ENCODE results near the gene DHX15. TPM values are rescaled to one million over a fixed set of nuclear protein-coding genes. Genes with fewer than 3 reads are reported as not detected.

DHX15 gene
- 100 to 1,000 TPM; 125 to 314 (median 146) TPM for total RNA-seq

GRCh38 chr4:24584211-24584850, at the start of gene DHX15:
Gene DHX15, minus strand, starts transcription at chr4:24584554. Its CDS starts 161 bp downstream, at chr4:24584393.
- Histone ChIP-seq H3K27ac (peak within 1 kb of the TSS; percentile 92 to 97 (median 95)), H3K27me3 (no peaks in the 10 kb centered on the region), H3K4me1 (peaks cover 0 to 23% (median 2%) of the 10 kb centered on the region in 4 donors), H3K36me3 (no peaks in the 10 kb centered on the region), H3K4me3 (peak within 1 kb of the TSS; percentile 83 to 99 (median 92)), H3K9me3 (peaks cover 0 to under 1% (median 0%) of the 10 kb centered on the region in 4 donors)
- TF ChIP-seq CTCF (IDR thresholded peaks at IDR 0.05) (peak in 2 of 6 experiments; percentile 17), POLR2A (IDR thresholded peaks at IDR 0.05) (peak in 1 of 2 donors; percentile 57)
- peak; percentile 94 to 98 (median 96) for DNase-seq

DNA sequence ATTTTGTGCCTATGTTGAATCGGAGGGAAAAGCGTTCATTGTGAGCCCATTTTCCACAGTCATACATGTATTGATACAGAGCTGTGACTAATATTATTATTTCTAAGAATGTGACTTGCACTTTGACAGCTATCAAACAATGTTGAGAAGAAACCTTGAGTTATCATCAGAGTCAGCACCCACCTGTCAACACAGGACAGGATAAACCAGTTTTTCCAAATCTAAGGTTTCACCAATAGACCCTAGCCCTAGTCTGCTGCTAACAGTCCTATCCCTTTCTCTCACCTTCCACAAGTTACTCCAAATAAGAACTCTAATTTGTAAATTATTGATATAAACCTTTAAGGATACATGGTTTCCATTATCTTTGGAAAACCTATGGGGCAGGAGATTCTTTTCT, 47.7 kb upstream of the DHX15 start:
- no peak overlapping the region for H3K27ac ChIP-seq
- DNase-seq: no peak
- no peaks in the 10 kb centered on the region for H3K27me3 ChIP-seq
- no peaks in the 10 kb centered on the region for H3K36me3 ChIP-seq
- H3K4me1 ChIP-seq: no peaks in the 10 kb centered on the region
- H3K4me3 ChIP-seq: no peak overlapping the region
- TF ChIP-seq CTCF (IDR thresholded peaks at IDR 0.05) (no peak), POLR2A (IDR thresholded peaks at IDR 0.05) (no peak)
- H3K9me3 ChIP-seq: no peaks in the 10 kb centered on the region

- DNase-seq: no peak
- Histone ChIP-seq H3K4me1 (no peaks in the 10 kb centered on the region), H3K27ac (no peak overlapping the region), H3K36me3 (no peaks in the 10 kb centered on the region), H3K4me3 (no peak overlapping the region), H3K9me3 (no peaks in the 10 kb centered on the region), H3K27me3 (no peaks in the 10 kb centered on the region)
- TF ChIP-seq POLR2A (IDR thresholded peaks at IDR 0.05): no peak
- TF ChIP-seq CTCF (IDR thresholded peaks at IDR 0.05): no peak
Measured at GRCh38 chr4:24630937-24631336, 46.6 kb upstream of the DHX15 start.

DNA sequence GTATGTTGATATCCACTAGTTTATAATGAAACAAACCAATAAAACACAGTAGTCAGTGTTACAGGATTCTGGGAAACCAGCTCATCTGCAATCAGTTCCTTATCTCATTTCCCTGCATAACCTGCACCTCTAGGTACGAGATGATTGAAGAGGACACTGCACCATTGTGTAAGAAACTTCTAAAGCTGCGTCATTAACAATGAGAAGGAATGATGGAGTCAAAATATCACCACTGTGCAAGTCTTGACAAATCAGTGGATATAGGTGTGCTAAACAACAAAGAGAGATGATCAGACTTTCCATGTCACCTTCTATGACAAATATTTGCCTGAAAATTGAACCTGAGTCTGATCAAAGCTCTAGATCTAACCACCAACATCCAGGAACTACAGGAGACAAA, 40.7 kb upstream of the DHX15 start:
- Histone ChIP-seq H3K9me3 (peaks cover 0 to 2% (median 0%) of the 10 kb centered on the region in 4 donors), H3K27me3 (no peaks in the 10 kb centered on the region), H3K27ac (no peak overlapping the region), H3K36me3 (no peaks in the 10 kb centered on the region), H3K4me3 (no peak overlapping the region), H3K4me1 (no peaks in the 10 kb centered on the region)
- no peak for DNase-seq
- TF ChIP-seq CTCF (IDR thresholded peaks at IDR 0.05): no peak
- no peak for TF ChIP-seq POLR2A (IDR thresholded peaks at IDR 0.05)

- no peaks in the 10 kb centered on the region for H3K27me3 ChIP-seq
- H3K36me3 ChIP-seq: no peaks in the 10 kb centered on the region
- peaks cover 0 to 2% (median 0%) of the 10 kb centered on the region in 4 donors for H3K9me3 ChIP-seq
- H3K27ac ChIP-seq: no peak overlapping the region
- no peak overlapping the region for H3K4me3 ChIP-seq
- DNase-seq: no peak
- H3K4me1 ChIP-seq: no peaks in the 10 kb centered on the region
- no peak for TF ChIP-seq POLR2A (IDR thresholded peaks at IDR 0.05)
- no peak for TF ChIP-seq CTCF (IDR thresholded peaks at IDR 0.05)
Measured at GRCh38 chr4:24624381-24624780, 40.0 kb upstream of the DHX15 start.
